Measurements from ENCODE around the gene LRMDA. TPM values are rescaled to one million over a fixed set of nuclear protein-coding genes. Genes with fewer than 3 reads are reported as not detected.

The LRMDA gene
- total RNA-seq, 1 experiment from 2014 or later = not detected

DNA sequence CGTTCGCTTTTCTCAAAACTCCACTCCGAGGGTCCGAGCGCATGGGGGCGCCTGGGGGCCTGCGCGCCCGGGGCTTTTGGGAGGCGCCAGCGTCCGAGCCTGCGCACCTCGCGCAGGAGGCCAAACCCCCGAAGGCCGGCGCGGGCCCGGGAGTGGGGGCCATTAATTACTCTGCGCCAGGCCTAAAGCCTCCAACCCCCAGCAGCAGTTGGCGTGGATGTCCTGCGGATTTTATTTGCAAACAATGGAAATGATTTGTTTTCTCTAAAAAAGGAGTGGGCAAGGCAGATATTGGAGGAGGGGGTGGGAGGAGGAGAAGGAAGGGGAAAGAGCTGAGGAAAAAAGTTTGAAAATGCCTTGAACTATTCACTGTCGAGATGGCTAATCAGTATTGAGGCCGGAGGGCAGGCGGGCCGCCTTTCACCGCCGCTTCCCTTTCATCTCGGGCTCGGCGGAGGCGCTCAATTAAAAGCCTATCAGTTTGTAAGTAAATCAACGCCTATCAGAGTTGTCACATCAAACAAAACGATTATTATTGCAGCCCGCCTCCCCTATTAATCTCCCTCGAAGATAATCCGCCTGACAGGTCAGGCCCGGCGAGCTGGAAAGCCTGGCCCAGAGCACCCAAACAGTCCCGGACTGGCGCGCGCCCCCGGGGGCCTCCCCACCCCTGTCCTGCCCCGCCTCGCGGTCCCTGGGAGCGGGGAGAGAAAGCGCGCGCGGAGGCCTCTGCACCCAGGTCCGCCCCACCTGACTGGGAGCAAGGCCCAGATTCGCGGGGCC, 26.4 kb upstream of the LRMDA start:
- DNase-seq (ENCODE audit: low spot score) = no peak
- intact Hi-C loops (cut with micrococcal nuclease; ENCODE audit: unreplicated experiment) = loop anchor here (5.0 to 10.0 kb wide), 3 partner anchors 510 to 1707 kb away; no protein-coding TSS in a partner anchor
- no TSS peak for BruUV-seq (replicated peaks)
- CTCF ChIA-PET = no interaction called here
- TF ChIP-seq EZH2 (IDR thresholded peaks at IDR 0.05; ENCODE audit: borderline replicate concordance, low read depth, low read length, poor library complexity, severe bottlenecking) = peak; percentile 80
- TF ChIP-seq, protein P1, sequence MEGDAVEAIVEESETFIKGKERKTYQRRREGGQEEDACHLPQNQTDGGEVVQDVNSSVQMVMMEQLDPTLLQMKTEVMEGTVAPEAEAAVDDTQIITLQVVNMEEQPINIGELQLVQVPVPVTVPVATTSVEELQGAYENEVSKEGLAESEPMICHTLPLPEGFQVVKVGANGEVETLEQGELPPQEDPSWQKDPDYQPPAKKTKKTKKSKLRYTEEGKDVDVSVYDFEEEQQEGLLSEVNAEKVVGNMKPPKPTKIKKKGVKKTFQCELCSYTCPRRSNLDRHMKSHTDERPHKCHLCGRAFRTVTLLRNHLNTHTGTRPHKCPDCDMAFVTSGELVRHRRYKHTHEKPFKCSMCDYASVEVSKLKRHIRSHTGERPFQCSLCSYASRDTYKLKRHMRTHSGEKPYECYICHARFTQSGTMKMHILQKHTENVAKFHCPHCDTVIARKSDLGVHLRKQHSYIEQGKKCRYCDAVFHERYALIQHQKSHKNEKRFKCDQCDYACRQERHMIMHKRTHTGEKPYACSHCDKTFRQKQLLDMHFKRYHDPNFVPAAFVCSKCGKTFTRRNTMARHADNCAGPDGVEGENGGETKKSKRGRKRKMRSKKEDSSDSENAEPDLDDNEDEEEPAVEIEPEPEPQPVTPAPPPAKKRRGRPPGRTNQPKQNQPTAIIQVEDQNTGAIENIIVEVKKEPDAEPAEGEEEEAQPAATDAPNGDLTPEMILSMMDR (conservative IDR thresholded peaks at IDR 0.05; ENCODE audit: low read depth, low read length) = no peak
- no peak overlapping the region for H3K4me3 ChIP-seq (ENCODE audit: low read depth, low read length, poor library complexity, severe bottlenecking)
- POLR2A ChIA-PET (ENCODE audit: low non-redundant PET) = no interaction called here
- H3K36me3 ChIP-seq (ENCODE audit: insufficient read depth, low read length, poor library complexity, severe bottlenecking) = no peaks in the 10 kb centered on the region
- peaks cover 40% of the 10 kb centered on the region for H3K4me1 ChIP-seq (ENCODE audit: insufficient read depth, low read length, poor library complexity, severe bottlenecking)
- H3K27ac ChIP-seq (ENCODE audit: low read depth, low read length, poor library complexity, severe bottlenecking) = no peak overlapping the region
- H3K27me3 ChIP-seq (replicated peaks; ENCODE audit: insufficient read depth, low read depth, low read length, poor library complexity) = peaks cover 100% of the 10 kb centered on the region
- no peaks in the 10 kb centered on the region for H3K9me3 ChIP-seq (ENCODE audit: low read depth, low read length, poor library complexity, severe bottlenecking)

GRCh38 chr10:75405598-75406461, 25.6 kb upstream of the LRMDA start:
- no peaks in the 10 kb centered on the region for H3K9me3 ChIP-seq (ENCODE audit: low read depth, low read length, poor library complexity, severe bottlenecking)
- no peak overlapping the region for H3K4me3 ChIP-seq (ENCODE audit: low read depth, low read length, poor library complexity, severe bottlenecking)
- intact Hi-C loops (cut with micrococcal nuclease; ENCODE audit: unreplicated experiment) = loop anchor here (10.0 kb wide), 1 partner anchor 509 kb away; no protein-coding TSS in a partner anchor
- BruUV-seq (replicated peaks) = no TSS peak
- H3K27ac ChIP-seq (ENCODE audit: low read depth, low read length, poor library complexity, severe bottlenecking) = no peak overlapping the region
- peaks cover 36% of the 10 kb centered on the region for H3K4me1 ChIP-seq (ENCODE audit: insufficient read depth, low read length, poor library complexity, severe bottlenecking)
- CTCF ChIA-PET = no interaction called here
- DNase-seq (ENCODE audit: low spot score) = no peak
- no peaks in the 10 kb centered on the region for H3K36me3 ChIP-seq (ENCODE audit: insufficient read depth, low read length, poor library complexity, severe bottlenecking)
- POLR2A ChIA-PET (ENCODE audit: low non-redundant PET) = no interaction called here
- peaks cover 100% of the 10 kb centered on the region for H3K27me3 ChIP-seq (replicated peaks; ENCODE audit: insufficient read depth, low read depth, low read length, poor library complexity)
- TF ChIP-seq, protein P1 (conservative IDR thresholded peaks at IDR 0.05; ENCODE audit: low read depth, low read length) = no peak
- TF ChIP-seq EZH2 (IDR thresholded peaks at IDR 0.05; ENCODE audit: borderline replicate concordance, low read depth, low read length, poor library complexity, severe bottlenecking) = peak; percentile 30

DNA sequence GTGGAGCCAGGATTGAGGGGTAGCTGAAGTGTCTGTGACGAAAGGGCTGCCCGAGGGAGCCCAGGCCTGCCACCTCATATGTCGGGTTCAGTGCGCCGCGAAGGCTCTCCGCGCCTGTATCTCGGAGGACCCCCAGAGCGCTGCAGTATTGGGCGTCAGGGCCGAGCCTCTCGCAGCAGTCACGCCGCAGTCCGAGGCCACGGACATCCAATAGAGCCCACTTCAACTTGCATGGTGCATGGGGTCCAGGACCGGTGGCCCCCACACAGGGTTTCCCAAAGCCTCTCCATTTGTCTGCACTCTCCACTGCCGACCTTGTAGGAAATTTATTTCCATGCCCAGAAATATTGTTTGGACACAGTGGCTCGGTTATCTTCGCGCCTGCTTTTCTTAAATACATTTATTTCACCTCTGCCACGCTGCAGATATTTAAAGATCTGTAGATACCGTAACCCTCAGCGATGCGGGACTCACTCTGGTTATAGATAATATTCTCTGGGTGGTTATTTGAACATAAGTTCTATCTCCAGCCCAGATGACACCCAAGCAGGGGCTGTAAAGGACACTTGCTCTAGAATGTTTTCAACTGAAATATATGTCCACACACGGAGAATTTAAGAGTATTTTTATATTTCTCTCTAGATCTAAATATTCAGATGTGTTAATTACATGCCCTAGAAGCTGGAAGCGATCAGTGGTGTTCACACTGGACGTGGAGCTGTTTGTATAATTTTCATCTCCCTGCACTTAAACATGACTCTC, 24.8 kb upstream of the LRMDA start:
- ChIA-PET CTCF (no interaction called here), POLR2A (ENCODE audit: low non-redundant PET) (no interaction called here)
- intact Hi-C loops (cut with micrococcal nuclease; ENCODE audit: unreplicated experiment) = loop anchor here (10.0 kb wide), 1 partner anchor 508 kb away; no protein-coding TSS in a partner anchor
- TF ChIP-seq EZH2 (IDR thresholded peaks at IDR 0.05; ENCODE audit: borderline replicate concordance, low read depth, low read length, poor library complexity, severe bottlenecking) = no peak
- TF ChIP-seq, protein P1 (conservative IDR thresholded peaks at IDR 0.05; ENCODE audit: low read depth, low read length) = no peak
- no peaks in the 10 kb centered on the region for H3K9me3 ChIP-seq (ENCODE audit: low read depth, low read length, poor library complexity, severe bottlenecking)
- H3K27ac ChIP-seq (ENCODE audit: low read depth, low read length, poor library complexity, severe bottlenecking) = no peak overlapping the region
- no peak overlapping the region for H3K4me3 ChIP-seq (ENCODE audit: low read depth, low read length, poor library complexity, severe bottlenecking)
- no peak for DNase-seq (ENCODE audit: low spot score)
- H3K4me1 ChIP-seq (ENCODE audit: insufficient read depth, low read length, poor library complexity, severe bottlenecking) = peaks cover 33% of the 10 kb centered on the region
- no peaks in the 10 kb centered on the region for H3K36me3 ChIP-seq (ENCODE audit: insufficient read depth, low read length, poor library complexity, severe bottlenecking)
- peaks cover 100% of the 10 kb centered on the region for H3K27me3 ChIP-seq (replicated peaks; ENCODE audit: insufficient read depth, low read depth, low read length, poor library complexity)
- BruUV-seq (replicated peaks) = no TSS peak
